Measurements from ENCODE around the gene CLEC18C.

Gene CLEC18C

DNA sequence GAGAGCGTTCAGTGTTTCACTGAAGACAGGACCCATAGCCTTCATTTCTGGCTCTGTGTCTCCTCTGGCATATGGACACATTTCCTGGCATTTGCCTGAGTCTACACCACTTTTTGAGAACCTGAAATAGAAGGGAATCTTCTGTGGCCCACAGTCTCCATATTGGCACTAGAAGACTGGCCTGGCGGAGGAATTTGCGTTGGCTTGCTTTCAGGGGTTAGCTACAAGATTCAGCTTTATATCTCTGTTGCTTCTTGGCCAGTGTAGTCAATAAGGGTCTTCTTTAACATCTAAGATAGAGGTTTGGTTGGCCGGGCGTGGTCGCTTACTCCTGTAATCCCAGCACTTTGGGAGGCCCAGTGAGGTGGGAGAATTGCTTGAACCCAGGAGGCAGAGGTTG lies 12.8 kb upstream of the CLEC18C start:
- Histone ChIP-seq H4K20me1 (ENCODE audit: insufficient read depth, low read length) (no peaks in the 10 kb centered on the region), H3K4me3 (ENCODE audit: low read depth, low read length, poor library complexity, severe bottlenecking) (no peak overlapping the region), H2AFZ (ENCODE audit: low read length) (no peak overlapping the region), H3K9me3 (ENCODE audit: low read length) (no peaks in the 10 kb centered on the region), H3K79me2 (ENCODE audit: insufficient read depth, low read length) (no peaks in the 10 kb centered on the region), H3K27me3 (ENCODE audit: insufficient read depth, low read length) (no peaks in the 10 kb centered on the region), H3K27ac (ENCODE audit: low read depth, low read length, poor library complexity, severe bottlenecking) (no peak overlapping the region), H3K4me2 (ENCODE audit: low read length) (no peak overlapping the region), H3K9me2 (ENCODE audit: low read depth, low read length) (no peaks in the 10 kb centered on the region), H3K4me1 (ENCODE audit: insufficient read depth, low read length, severe bottlenecking) (peaks cover 7% of the 10 kb centered on the region), H3K36me3 (ENCODE audit: insufficient read depth, low read length) (peaks cover 68% of the 10 kb centered on the region), H3F3A (ENCODE audit: insufficient read depth, low read length) (no peaks in the 10 kb centered on the region), H3K9ac (ENCODE audit: low read length) (no peak overlapping the region)
- TF ChIP-seq, protein P1, sequence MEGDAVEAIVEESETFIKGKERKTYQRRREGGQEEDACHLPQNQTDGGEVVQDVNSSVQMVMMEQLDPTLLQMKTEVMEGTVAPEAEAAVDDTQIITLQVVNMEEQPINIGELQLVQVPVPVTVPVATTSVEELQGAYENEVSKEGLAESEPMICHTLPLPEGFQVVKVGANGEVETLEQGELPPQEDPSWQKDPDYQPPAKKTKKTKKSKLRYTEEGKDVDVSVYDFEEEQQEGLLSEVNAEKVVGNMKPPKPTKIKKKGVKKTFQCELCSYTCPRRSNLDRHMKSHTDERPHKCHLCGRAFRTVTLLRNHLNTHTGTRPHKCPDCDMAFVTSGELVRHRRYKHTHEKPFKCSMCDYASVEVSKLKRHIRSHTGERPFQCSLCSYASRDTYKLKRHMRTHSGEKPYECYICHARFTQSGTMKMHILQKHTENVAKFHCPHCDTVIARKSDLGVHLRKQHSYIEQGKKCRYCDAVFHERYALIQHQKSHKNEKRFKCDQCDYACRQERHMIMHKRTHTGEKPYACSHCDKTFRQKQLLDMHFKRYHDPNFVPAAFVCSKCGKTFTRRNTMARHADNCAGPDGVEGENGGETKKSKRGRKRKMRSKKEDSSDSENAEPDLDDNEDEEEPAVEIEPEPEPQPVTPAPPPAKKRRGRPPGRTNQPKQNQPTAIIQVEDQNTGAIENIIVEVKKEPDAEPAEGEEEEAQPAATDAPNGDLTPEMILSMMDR (IDR thresholded peaks at IDR 0.05; ENCODE audit: low read length): no peak
- TF ChIP-seq EZH2 (IDR thresholded peaks at IDR 0.05; ENCODE audit: borderline replicate concordance, low read length): no peak

GRCh38 chr16:70161350-70161749 lies 12.2 kb upstream of the CLEC18C start:
- no peaks in the 10 kb centered on the region for H4K20me1 ChIP-seq (ENCODE audit: insufficient read depth, low read length)
- H3K27ac ChIP-seq (ENCODE audit: low read depth, low read length, poor library complexity, severe bottlenecking): no peak overlapping the region
- peaks cover 13% of the 10 kb centered on the region for H3K4me1 ChIP-seq (ENCODE audit: insufficient read depth, low read length, severe bottlenecking)
- H3K36me3 ChIP-seq (ENCODE audit: insufficient read depth, low read length): peaks cover 62% of the 10 kb centered on the region
- H3F3A ChIP-seq (ENCODE audit: insufficient read depth, low read length): no peaks in the 10 kb centered on the region
- H3K4me2 ChIP-seq (ENCODE audit: low read length): no peak overlapping the region
- H3K27me3 ChIP-seq (ENCODE audit: insufficient read depth, low read length): no peaks in the 10 kb centered on the region
- no peaks in the 10 kb centered on the region for H3K9me2 ChIP-seq (ENCODE audit: low read depth, low read length)
- no peak overlapping the region for H2AFZ ChIP-seq (ENCODE audit: low read length)
- no peak for TF ChIP-seq EZH2 (IDR thresholded peaks at IDR 0.05; ENCODE audit: borderline replicate concordance, low read length)
- TF ChIP-seq, protein P1 (IDR thresholded peaks at IDR 0.05; ENCODE audit: low read length): no peak
- no peak overlapping the region for H3K4me3 ChIP-seq (ENCODE audit: low read depth, low read length, poor library complexity, severe bottlenecking)
- no peaks in the 10 kb centered on the region for H3K79me2 ChIP-seq (ENCODE audit: insufficient read depth, low read length)
- H3K9ac ChIP-seq (ENCODE audit: low read length): no peak overlapping the region
- H3K9me3 ChIP-seq (ENCODE audit: low read length): no peaks in the 10 kb centered on the region

DNA sequence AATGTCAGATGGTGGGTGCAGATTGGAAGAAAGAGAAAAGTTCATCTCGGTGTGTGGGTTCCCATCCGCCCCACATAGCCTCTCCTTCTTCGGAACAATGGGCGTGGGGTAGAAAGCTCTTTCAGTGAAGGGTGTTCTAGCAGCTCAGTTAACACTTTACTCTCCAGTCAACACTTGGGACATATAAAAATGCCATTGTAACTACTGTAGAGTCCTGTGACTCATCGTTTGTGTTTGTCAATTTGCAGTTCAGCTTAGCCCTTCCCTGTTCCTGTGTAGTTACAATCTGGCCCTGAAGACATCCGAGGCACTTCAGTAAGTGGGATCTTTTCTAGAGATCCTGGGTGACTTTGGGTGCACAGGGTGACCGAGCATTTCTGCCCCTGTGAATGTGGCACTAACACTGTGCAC lies 11.5 kb upstream of the CLEC18C start:
- H3F3A ChIP-seq (ENCODE audit: insufficient read depth, low read length): no peaks in the 10 kb centered on the region
- TF ChIP-seq, protein P1 (IDR thresholded peaks at IDR 0.05; ENCODE audit: low read length): no peak
- TF ChIP-seq EZH2 (IDR thresholded peaks at IDR 0.05; ENCODE audit: borderline replicate concordance, low read length): no peak
- H3K79me2 ChIP-seq (ENCODE audit: insufficient read depth, low read length): no peaks in the 10 kb centered on the region
- peaks cover 13% of the 10 kb centered on the region for H3K4me1 ChIP-seq (ENCODE audit: insufficient read depth, low read length, severe bottlenecking)
- no peak overlapping the region for H3K4me2 ChIP-seq (ENCODE audit: low read length)
- no peaks in the 10 kb centered on the region for H3K9me3 ChIP-seq (ENCODE audit: low read length)
- H3K9me2 ChIP-seq (ENCODE audit: low read depth, low read length): no peaks in the 10 kb centered on the region
- H3K4me3 ChIP-seq (ENCODE audit: low read depth, low read length, poor library complexity, severe bottlenecking): no peak overlapping the region
- no peak overlapping the region; the same call in 1 of the 2 replicates for H3K9ac ChIP-seq (ENCODE audit: low read length)
- H4K20me1 ChIP-seq (ENCODE audit: insufficient read depth, low read length): no peaks in the 10 kb centered on the region
- H3K27ac ChIP-seq (ENCODE audit: low read depth, low read length, poor library complexity, severe bottlenecking): peak overlapping the region; percentile 8
- H3K36me3 ChIP-seq (ENCODE audit: insufficient read depth, low read length): peaks cover 55% of the 10 kb centered on the region
- H2AFZ ChIP-seq (ENCODE audit: low read length): no peak overlapping the region
- H3K27me3 ChIP-seq (ENCODE audit: insufficient read depth, low read length): no peaks in the 10 kb centered on the region

Measured in OCI-LY1 (cell line).